SW480 (cell line): ENCODE results near the gene ETFB.

ENCODE experiments used
- DNase-seq: peaks from one replicate; pipeline ENCODE4 v3.0.0-alpha.2; 2016; ENCODE audit warnings: low spot score

ETFB gene

DNA sequence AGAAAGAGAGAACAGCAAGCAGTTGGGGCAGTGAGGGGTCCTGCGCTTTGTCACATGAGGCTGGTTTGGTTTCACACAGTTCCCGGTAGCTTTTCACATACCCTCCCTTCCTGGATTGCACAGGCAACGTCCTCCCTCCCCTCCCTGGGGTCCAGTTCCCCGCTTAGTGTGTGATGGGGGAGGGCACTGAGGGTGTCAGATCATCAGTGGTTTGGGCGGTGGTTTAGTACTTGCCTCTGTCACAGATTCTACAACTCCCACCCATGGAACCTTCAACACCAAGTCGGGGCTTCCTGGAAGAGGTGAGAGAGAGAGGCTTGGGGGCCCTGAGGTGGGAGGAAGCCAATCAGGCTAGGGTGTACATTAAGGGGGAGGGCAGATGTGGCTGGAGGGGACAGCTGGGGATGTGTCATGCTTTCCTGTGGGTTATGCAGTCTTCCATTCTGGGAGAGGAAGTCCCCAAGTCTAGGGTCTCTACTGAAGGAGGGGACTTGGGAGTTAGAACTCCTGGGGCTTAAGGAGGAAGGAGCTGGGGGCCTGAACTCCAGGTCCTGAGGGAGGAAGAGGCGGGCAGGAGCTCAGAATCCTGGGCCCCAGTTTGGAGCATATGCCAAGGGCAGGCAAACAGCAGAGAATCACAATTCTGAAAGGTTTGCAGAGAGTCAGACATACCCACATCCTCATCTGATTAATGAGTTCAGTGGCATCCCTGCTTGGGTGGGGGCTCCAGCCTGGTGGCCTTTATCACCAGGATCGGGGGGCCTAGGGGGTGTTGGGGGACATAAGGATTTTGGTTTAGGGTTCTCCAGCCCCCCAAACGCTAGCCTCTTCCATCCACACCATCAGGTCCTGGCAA, 6.7 kb upstream of the ETFB start, which contains the start of gene NKG7:
TSS of gene NKG7 (minus strand) at position 6 of the 856 bp plus-strand sequence. CDS start 119 bp downstream, outside the sequence.
- DNase-seq: no peak

GRCh38 chr19:51372021-51372648, 5.9 kb upstream of the ETFB start:
- DNase-seq: no peak

DNA sequence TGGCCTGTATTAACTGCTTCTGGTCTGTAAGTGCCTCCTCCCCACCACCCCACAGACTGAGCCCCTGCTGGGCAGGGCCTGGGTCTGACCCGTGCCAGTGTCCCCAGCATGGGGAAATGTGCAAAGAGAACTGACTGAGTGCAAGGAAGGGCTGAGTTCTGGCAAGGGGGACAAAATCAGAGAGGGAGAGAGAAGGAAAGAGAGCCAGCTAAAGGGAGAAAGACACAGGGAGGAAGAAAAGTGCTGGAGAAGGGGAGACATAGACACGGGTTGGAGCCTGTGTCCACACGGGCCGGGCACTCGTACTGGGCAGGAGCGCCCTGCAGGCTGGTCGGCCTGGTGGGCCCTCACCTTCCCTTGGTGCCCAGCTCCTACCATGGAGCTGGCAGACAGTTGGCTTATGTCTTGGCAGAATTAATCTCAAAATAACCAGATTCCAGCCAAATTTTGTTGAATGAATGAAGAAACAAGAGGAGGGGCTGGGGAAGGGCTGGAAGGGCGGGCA, 5.0 kb upstream of the ETFB start:
- no peak for DNase-seq

DNA sequence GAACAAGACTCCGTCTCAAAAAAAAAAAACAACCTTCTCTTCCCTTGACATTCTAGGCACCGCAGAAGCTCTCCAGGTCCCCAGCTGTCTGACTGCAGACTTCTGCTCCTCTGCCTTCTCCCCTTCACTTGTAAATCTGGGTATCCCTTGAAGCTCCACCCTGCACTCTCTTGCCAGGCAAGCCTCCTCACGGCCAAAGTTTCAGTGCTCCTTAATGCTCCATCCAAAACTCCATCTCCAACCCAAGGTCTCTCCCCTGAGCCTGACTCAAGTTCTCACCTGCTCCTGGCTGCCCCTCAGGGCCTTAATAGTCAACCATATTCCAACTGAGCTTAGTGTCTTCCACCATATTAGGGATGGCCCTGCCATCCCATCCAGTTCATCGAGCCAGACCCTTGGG, 4.0 kb upstream of the ETFB start:
- DNase-seq: no peak

GRCh38 chr19:51368366-51369282, 2.4 kb upstream of the ETFB start, which contains the start of gene CLDND2:
Gene CLDND2 (minus strand): TSS chr19:51369003. CDS start chr19:51368577, 426 bp downstream.
- DNase-seq: peak; percentile 25

- peak; percentile 99 for DNase-seq
Measured at GRCh38 chr19:51367565-51368365, 1.6 kb upstream of the ETFB start.

DNA sequence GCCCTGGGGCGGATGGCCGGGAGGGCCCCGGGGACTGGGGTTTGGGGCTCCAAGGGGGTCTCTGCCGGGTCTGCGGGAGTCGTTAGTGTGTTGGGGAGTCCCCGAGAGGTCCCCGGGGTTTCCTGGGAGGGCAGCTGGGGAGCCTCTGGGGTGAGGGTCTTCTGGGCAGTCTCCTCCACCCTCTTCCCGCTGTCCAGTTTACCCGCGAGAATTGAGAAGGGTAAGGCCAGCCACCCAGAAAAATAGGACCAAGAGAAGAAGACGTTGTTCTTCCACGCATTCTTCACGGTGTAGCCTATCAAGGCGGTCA, 1.0 kb upstream of the ETFB start:
- DNase-seq: no peak

GRCh38 chr19:51366389-51367254, 434 bp upstream of the ETFB start:
- peak; percentile 100 for DNase-seq

- DNase-seq: peak; percentile 48
Measured at GRCh38 chr19:51365211-51365964, 800 bp downstream of the ETFB start.

- peak; percentile 35 for DNase-seq
Measured at GRCh38 chr19:51364200-51365106, 1.7 kb downstream of the ETFB start.

GRCh38 chr19:51361239-51361638, 4.9 kb downstream of the ETFB start:
- no peak for DNase-seq

DNA sequence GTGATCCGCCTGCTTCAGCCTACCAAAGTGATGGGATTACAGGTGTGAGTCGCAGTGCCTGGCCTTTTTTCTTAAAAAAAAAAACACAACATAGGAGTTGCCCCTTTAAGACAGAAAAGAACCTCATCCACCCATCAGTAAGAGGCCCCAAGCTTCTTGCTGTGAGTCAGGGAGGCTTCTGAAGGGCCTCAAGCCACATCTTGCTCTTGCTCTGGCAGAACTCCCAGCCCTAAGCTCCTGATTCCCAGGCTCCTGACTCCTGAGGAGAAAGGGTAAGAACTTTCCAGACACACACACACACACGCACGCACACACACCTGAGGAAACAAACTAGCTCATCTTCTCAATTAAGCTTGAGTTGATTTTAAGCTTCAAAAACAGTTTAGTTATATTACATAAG, 6.9 kb downstream of the ETFB start:
- DNase-seq: peak; percentile 22

DNA sequence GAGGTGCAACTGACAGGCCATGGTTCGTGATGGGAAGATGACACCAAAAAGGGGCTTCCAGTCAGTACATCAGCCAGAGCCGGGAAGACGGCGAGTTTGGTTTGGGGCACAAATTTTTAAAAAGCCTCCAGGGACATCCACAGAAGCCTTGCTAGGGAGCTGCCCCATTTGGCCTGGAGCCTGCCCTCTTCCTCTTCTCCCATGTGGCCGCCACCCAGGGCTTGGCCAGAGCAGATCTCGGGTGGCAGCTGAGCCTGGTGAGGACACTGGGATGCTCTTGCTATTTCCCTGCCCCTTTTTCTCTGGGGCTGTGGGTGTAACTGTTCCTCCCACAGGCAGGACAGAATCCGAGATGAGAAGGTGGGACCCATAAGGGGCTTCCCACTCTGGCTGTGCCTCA, 8.2 kb downstream of the ETFB start:
- DNase-seq: no peak

DNA sequence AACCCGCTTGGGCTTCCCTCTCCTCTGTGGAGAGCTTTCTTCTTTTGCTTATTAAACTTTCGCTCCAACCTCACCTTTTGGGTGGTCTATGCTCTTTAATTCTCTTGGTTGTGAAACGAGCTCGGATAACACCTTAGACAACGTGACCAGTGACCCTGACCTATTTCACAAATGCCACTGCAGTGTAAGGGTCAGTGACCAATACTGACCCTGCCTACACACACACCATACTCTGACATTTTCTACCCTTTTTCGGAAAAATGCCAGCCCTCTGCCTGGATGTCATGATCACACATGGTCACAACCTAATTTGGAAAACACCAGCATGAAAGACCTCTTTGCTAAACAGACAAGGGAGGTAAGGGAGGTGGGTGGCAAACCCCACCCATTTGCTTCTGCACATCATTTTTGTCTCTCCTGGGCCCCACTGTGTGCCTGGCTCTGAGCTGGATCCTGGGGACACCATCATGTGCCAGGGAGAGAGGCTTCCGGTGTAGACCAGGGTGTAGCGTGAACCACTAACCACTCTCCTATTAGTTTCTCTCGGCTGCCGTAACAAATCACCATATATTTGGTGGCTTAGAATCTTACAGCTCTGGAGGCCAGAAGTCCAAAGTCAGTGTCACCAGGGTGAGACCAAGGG, 9.9 kb downstream of the ETFB start:
- DNase-seq: no peak

GRCh38 chr19:51354742-51355148, 11.4 kb downstream of the ETFB start:
- peak; percentile 92 for DNase-seq

GRCh38 chr19:51354103-51354741, 12.0 kb downstream of the ETFB start:
- DNase-seq: no peak

- no peak for DNase-seq
Measured at GRCh38 chr19:51352783-51353360, 13.3 kb downstream of the ETFB start.
